ENCODE data around the gene ABHD17B.
A peak's percentile ranks its signal among the peaks of the same experiment; 100 is the strongest.

Gene ABHD17B

GRCh38 chr9:71830929-71831328 lies 80.1 kb downstream of the ABHD17B start:
- H3K18ac ChIP-seq (ENCODE audit: low read length): no peak overlapping the region
- peaks cover 0 to 3% of the 10 kb centered on the region in 2 experiments for H3K4me1 ChIP-seq (ENCODE audit: control insufficient read depth in 1 of 2, insufficient read depth in 2 of 2, low read length in 2 of 2)
- H2AK5ac ChIP-seq (ENCODE audit: low read length): no peak overlapping the region
- H4K12ac ChIP-seq (ENCODE audit: low read depth, low read length): no peak overlapping the region
- H3K79me1 ChIP-seq (ENCODE audit: low read length): no peaks in the 10 kb centered on the region
- H3K4me2 ChIP-seq (ENCODE audit: low read length): no peak overlapping the region
- no peak overlapping the region for H2BK5ac ChIP-seq (ENCODE audit: low read depth, low read length, poor library complexity)
- H3K4ac ChIP-seq (ENCODE audit: low read depth, low read length): no peak overlapping the region
- H3K9me3 ChIP-seq (ENCODE audit: insufficient read depth, low read depth, low read length): no peaks in the 10 kb centered on the region
- no peak overlapping the region for H2BK120ac ChIP-seq (ENCODE audit: insufficient read depth, low read length, poor library complexity)
- H3K79me2 ChIP-seq (ENCODE audit: control insufficient read depth, insufficient read depth, low read length, poor library complexity): no peaks in the 10 kb centered on the region
- no peak overlapping the region for H3K14ac ChIP-seq (ENCODE audit: low read length)
- no peak overlapping the region for H3K27ac ChIP-seq (ENCODE audit: low read depth, low read length)
- no peak overlapping the region for H3K23ac ChIP-seq (ENCODE audit: low read length)
- H4K8ac ChIP-seq (ENCODE audit: low read depth, low read length): no peak overlapping the region
- WGBS (ENCODE audit: extremely low coverage, insufficient coverage, insufficient read length): no CpG with 5 or more reads among the region's 1 CpG
- no peak overlapping the region for H2AFZ ChIP-seq (ENCODE audit: insufficient read depth, low read length, poor library complexity)
- DNase-seq: no peak
- H3K4me3 ChIP-seq (ENCODE audit: low read depth, low read length): no peak overlapping the region
- no peaks in the 10 kb centered on the region for H3K27me3 ChIP-seq (ENCODE audit: insufficient read depth, low read length)
- H2BK12ac ChIP-seq (ENCODE audit: low read length): no peak overlapping the region
- H3K9ac ChIP-seq (ENCODE audit: low read length): no peak overlapping the region
- H3K36me3 ChIP-seq (ENCODE audit: control insufficient read depth in 1 of 2, insufficient read depth in 2 of 2, low read length in 2 of 2): no peaks in the 10 kb centered on the region
- H4K91ac ChIP-seq (ENCODE audit: low read depth, low read length): no peak overlapping the region

- H2AFZ ChIP-seq (ENCODE audit: insufficient read depth, low read length, poor library complexity): no peak overlapping the region
- H3K9me3 ChIP-seq (ENCODE audit: insufficient read depth, low read depth, low read length): no peaks in the 10 kb centered on the region
- H2BK5ac ChIP-seq (ENCODE audit: low read depth, low read length, poor library complexity): no peak overlapping the region
- H3K23ac ChIP-seq (ENCODE audit: low read length): no peak overlapping the region
- no peak overlapping the region for H2BK120ac ChIP-seq (ENCODE audit: insufficient read depth, low read length, poor library complexity)
- no peak overlapping the region for H3K14ac ChIP-seq (ENCODE audit: low read length)
- H3K79me1 ChIP-seq (ENCODE audit: low read length): no peaks in the 10 kb centered on the region
- H3K27me3 ChIP-seq (ENCODE audit: insufficient read depth, low read length): no peaks in the 10 kb centered on the region
- no peak overlapping the region for H4K8ac ChIP-seq (ENCODE audit: low read depth, low read length)
- no CpG with 5 or more reads among the region's 3 CpGs for WGBS (ENCODE audit: extremely low coverage, insufficient coverage, insufficient read length)
- H3K36me3 ChIP-seq (ENCODE audit: control insufficient read depth in 1 of 2, insufficient read depth in 2 of 2, low read length in 2 of 2): no peaks in the 10 kb centered on the region
- H3K4me1 ChIP-seq (ENCODE audit: control insufficient read depth in 1 of 2, insufficient read depth in 2 of 2, low read length in 2 of 2): peaks cover 0 to 3% of the 10 kb centered on the region in 2 experiments
- no peak overlapping the region for H4K91ac ChIP-seq (ENCODE audit: low read depth, low read length)
- H2AK5ac ChIP-seq (ENCODE audit: low read length): no peak overlapping the region
- H2BK12ac ChIP-seq (ENCODE audit: low read length): no peak overlapping the region
- no peak overlapping the region for H3K4me3 ChIP-seq (ENCODE audit: low read depth, low read length)
- H3K79me2 ChIP-seq (ENCODE audit: control insufficient read depth, insufficient read depth, low read length, poor library complexity): no peaks in the 10 kb centered on the region
- H3K4ac ChIP-seq (ENCODE audit: low read depth, low read length): no peak overlapping the region
- no peak overlapping the region for H3K9ac ChIP-seq (ENCODE audit: low read length)
- no peak for DNase-seq
- H4K12ac ChIP-seq (ENCODE audit: low read depth, low read length): no peak overlapping the region
- H3K18ac ChIP-seq (ENCODE audit: low read length): no peak overlapping the region
- no peak overlapping the region for H3K27ac ChIP-seq (ENCODE audit: low read depth, low read length)
- H3K4me2 ChIP-seq (ENCODE audit: low read length): no peak overlapping the region
Measured at GRCh38 chr9:71830153-71830552, 80.8 kb downstream of the ABHD17B start.

- Histone ChIP-seq H3K4me1 (ENCODE audit: control insufficient read depth in 1 of 2, insufficient read depth in 2 of 2, low read length in 2 of 2) (peaks cover 3 to 16% of the 10 kb centered on the region in 2 experiments), H3K79me1 (ENCODE audit: low read length) (peaks cover 11% of the 10 kb centered on the region), H3K18ac (ENCODE audit: low read length) (no peak overlapping the region), H2BK5ac (ENCODE audit: low read depth, low read length, poor library complexity) (no peak overlapping the region), H2BK120ac (ENCODE audit: insufficient read depth, low read length, poor library complexity) (no peak overlapping the region), H3K23ac (ENCODE audit: low read length) (no peak overlapping the region), H2BK12ac (ENCODE audit: low read length) (no peak overlapping the region), H4K8ac (ENCODE audit: low read depth, low read length) (no peak overlapping the region), H2AFZ (ENCODE audit: insufficient read depth, low read length, poor library complexity) (no peak overlapping the region), H3K79me2 (ENCODE audit: control insufficient read depth, insufficient read depth, low read length, poor library complexity) (no peaks in the 10 kb centered on the region), H3K27me3 (ENCODE audit: insufficient read depth, low read length) (no peaks in the 10 kb centered on the region), H2AK5ac (ENCODE audit: low read length) (no peak overlapping the region), H4K12ac (ENCODE audit: low read depth, low read length) (no peak overlapping the region), H3K27ac (ENCODE audit: low read depth, low read length) (no peak overlapping the region), H3K4ac (ENCODE audit: low read depth, low read length) (no peak overlapping the region), H3K4me2 (ENCODE audit: low read length) (no peak overlapping the region), H3K14ac (ENCODE audit: low read length) (no peak overlapping the region), H3K9me3 (ENCODE audit: insufficient read depth, low read depth, low read length) (no peaks in the 10 kb centered on the region), H3K9ac (ENCODE audit: low read length) (no peak overlapping the region), H3K36me3 (ENCODE audit: control insufficient read depth in 1 of 2, insufficient read depth in 2 of 2, low read length in 2 of 2) (no peaks in the 10 kb centered on the region), H3K4me3 (ENCODE audit: low read depth, low read length) (no peak overlapping the region), H4K91ac (ENCODE audit: low read depth, low read length) (no peak overlapping the region)
- no CpG with 5 or more reads among the region's 2 CpGs for WGBS (ENCODE audit: extremely low coverage, insufficient coverage, insufficient read length)
- no peak for DNase-seq
Measured at GRCh38 chr9:71826279-71826678, 84.7 kb downstream of the ABHD17B start.

- WGBS (ENCODE audit: extremely low coverage, insufficient coverage, insufficient read length): no CpG with 5 or more reads among the region's 4 CpGs
- H3K79me2 ChIP-seq (ENCODE audit: control insufficient read depth, insufficient read depth, low read length, poor library complexity): no peaks in the 10 kb centered on the region
- no peak overlapping the region for H2AFZ ChIP-seq (ENCODE audit: insufficient read depth, low read length, poor library complexity)
- H3K4me1 ChIP-seq (ENCODE audit: control insufficient read depth in 1 of 2, insufficient read depth in 2 of 2, low read length in 2 of 2): peaks cover 3 to 20% of the 10 kb centered on the region in 2 experiments
- no peak overlapping the region for H4K91ac ChIP-seq (ENCODE audit: low read depth, low read length)
- no peak overlapping the region for H3K4ac ChIP-seq (ENCODE audit: low read depth, low read length)
- peak overlapping the region; percentile 32 for H2BK12ac ChIP-seq (ENCODE audit: low read length)
- H3K14ac ChIP-seq (ENCODE audit: low read length): no peak overlapping the region
- no peak for DNase-seq
- peaks cover 11% of the 10 kb centered on the region for H3K79me1 ChIP-seq (ENCODE audit: low read length)
- H3K27me3 ChIP-seq (ENCODE audit: insufficient read depth, low read length): no peaks in the 10 kb centered on the region
- peak overlapping the region; percentile 46 for H3K18ac ChIP-seq (ENCODE audit: low read length)
- no peak overlapping the region for H2BK120ac ChIP-seq (ENCODE audit: insufficient read depth, low read length, poor library complexity)
- no peak overlapping the region for H3K4me2 ChIP-seq (ENCODE audit: low read length)
- no peak overlapping the region for H3K4me3 ChIP-seq (ENCODE audit: low read depth, low read length)
- no peaks in the 10 kb centered on the region for H3K9me3 ChIP-seq (ENCODE audit: insufficient read depth, low read depth, low read length)
- H2BK5ac ChIP-seq (ENCODE audit: low read depth, low read length, poor library complexity): no peak overlapping the region
- H3K23ac ChIP-seq (ENCODE audit: low read length): no peak overlapping the region
- H3K36me3 ChIP-seq (ENCODE audit: control insufficient read depth in 1 of 2, insufficient read depth in 2 of 2, low read length in 2 of 2): no peaks in the 10 kb centered on the region
- H4K8ac ChIP-seq (ENCODE audit: low read depth, low read length): no peak overlapping the region
- no peak overlapping the region for H3K9ac ChIP-seq (ENCODE audit: low read length)
- no peak overlapping the region for H4K12ac ChIP-seq (ENCODE audit: low read depth, low read length)
- peak overlapping the region; percentile 9 for H2AK5ac ChIP-seq (ENCODE audit: low read length)
- no peak overlapping the region for H3K27ac ChIP-seq (ENCODE audit: low read depth, low read length)
Measured at GRCh38 chr9:71824257-71824656, 86.7 kb downstream of the ABHD17B start.

All from trophoblast cell (in vitro differentiated cells and primary cell).